Activated T-cell treated with anti-CD3 and anti-CD28 coated beads, Interleukin-2, amount 50 U/mL, for 72 hours (primary cell): ENCODE measurements around the gene RPLP2. TPM values are rescaled to one million over a fixed set of nuclear protein-coding genes. Genes with fewer than 3 reads are reported as not detected.

ENCODE experiments used
- ATAC-seq, 2 donors: fragments of 150-1000 bp; cut with Tn5 transposase; replicated peaks in 1 of 2; 2 replicates each; pipeline ENCODE4 v1.10.0; 2021; ENCODE audit warnings: moderate library complexity in 2 of 2, mild to moderate bottlenecking in 1 of 2
- DNase-seq, 2 donors: peaks; one replicate each; pipeline ENCODE4 v3.0.0; 2021 to 2022; ENCODE audit warnings: mixed read lengths in 1 of 2
- H3K27ac Mint-ChIP-seq: one replicate; pipeline ENCODE4 v1.8.0; 2022; ENCODE audit warnings: mild to moderate bottlenecking, moderate library complexity, mixed read lengths
- H3K27me3 Mint-ChIP-seq: one replicate; pipeline ENCODE4 v1.8.0; 2022; ENCODE audit warnings: low read depth, mixed read lengths
- H3K36me3 Mint-ChIP-seq, 2 donors: one replicate each; pipeline ENCODE4 v1.8.0; 2022; ENCODE audit warnings: mixed read lengths in 2 of 2, mild to moderate bottlenecking in 1 of 2; ENCODE audit not compliant: insufficient read depth in 2 of 2
- H3K4me1 Mint-ChIP-seq: one replicate; pipeline ENCODE4 v1.8.0; 2022; ENCODE audit warnings: low read depth, mixed read lengths
- H3K4me3 Mint-ChIP-seq, 2 donors: one replicate each; pipeline ENCODE4 v1.8.0; 2022; ENCODE audit warnings: mild to moderate bottlenecking in 2 of 2, mixed read lengths in 2 of 2, moderate library complexity in 2 of 2
- H3K9me3 Mint-ChIP-seq, 2 donors: one replicate each; pipeline ENCODE4 v1.8.0; 2022; ENCODE audit warnings: mixed read lengths in 2 of 2
- total RNA-seq, 2 donors: library from RNA; stranded (reverse); gene quantifications; one replicate each; pipeline ENCODE4 v1.2.3, GENCODE V29; 2022

RPLP2 gene
- total RNA-seq, 2 donors from 2014 or later, result 3,054 to 3,114 TPM

DNA sequence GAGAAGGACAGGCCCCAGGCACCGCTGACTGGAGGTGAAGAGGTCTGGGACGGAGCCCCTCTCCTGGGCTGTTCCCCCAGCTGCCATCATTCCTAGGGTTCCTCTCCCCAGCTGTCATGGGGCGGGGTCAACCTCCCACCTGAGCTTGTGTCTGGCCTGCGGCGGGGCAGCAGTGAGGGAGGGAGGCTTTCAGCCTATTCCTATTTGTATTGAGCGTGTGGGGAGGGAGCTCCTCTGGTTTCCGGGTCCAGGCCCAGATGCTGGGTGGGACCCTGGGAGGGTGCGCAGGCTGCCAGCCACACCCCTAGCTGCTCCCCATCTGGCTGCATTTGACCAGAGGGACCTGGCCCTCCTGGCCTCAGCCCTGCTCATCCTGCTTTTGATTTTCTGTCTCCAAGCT, 46.6 kb downstream of the RPLP2 start:
- H3K4me1 Mint-ChIP-seq, result no peaks in the 10 kb centered on the region
- H3K36me3 Mint-ChIP-seq, result no peaks in the 10 kb centered on the region
- no peaks in the 10 kb centered on the region for H3K27me3 Mint-ChIP-seq
- DNase-seq, result no peak
- H3K9me3 Mint-ChIP-seq, result no peaks in the 10 kb centered on the region
- ATAC-seq, result no peak
- no peak overlapping the region for H3K27ac Mint-ChIP-seq
- H3K4me3 Mint-ChIP-seq, result no peak overlapping the region

DNA sequence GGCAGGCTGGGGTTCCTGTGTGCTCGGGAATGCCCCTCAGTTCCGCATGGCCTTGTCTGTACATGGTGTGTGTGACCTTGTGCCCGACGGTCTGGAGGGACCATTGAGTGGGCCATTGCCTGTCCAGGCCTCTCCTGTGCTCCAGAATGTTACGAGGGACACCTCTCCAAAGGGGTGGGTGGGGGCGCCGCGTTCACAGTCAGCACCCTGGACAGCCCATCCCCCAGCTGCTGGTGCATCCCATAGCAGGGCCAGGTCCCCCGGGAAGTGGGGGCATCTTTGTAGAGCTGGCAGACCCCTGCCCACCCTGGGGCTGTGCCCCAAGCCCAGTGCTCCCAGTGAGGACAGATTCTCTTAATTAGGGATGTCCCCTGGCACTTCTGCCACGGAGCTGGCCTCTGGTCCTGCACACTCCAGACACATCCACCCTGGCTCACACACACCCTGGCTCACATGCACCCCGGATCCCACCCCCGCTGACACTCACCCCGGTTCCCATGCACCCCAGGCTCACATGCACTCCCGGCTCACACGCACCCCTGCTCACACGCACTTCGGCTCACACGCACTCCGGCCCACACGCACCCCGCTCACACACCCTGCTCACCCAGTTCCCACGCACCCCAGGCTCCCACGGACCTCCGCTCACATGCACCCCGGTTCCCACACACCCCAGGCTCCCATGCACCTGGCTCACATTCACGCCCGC, 48.4 kb downstream of the RPLP2 start:
- H3K4me1 Mint-ChIP-seq, result no peaks in the 10 kb centered on the region
- no peak for DNase-seq
- H3K27me3 Mint-ChIP-seq, result no peaks in the 10 kb centered on the region
- H3K36me3 Mint-ChIP-seq, result no peaks in the 10 kb centered on the region
- no peaks in the 10 kb centered on the region for H3K9me3 Mint-ChIP-seq
- no peak overlapping the region for H3K4me3 Mint-ChIP-seq
- H3K27ac Mint-ChIP-seq, result no peak overlapping the region
- ATAC-seq, result no peak

DNA sequence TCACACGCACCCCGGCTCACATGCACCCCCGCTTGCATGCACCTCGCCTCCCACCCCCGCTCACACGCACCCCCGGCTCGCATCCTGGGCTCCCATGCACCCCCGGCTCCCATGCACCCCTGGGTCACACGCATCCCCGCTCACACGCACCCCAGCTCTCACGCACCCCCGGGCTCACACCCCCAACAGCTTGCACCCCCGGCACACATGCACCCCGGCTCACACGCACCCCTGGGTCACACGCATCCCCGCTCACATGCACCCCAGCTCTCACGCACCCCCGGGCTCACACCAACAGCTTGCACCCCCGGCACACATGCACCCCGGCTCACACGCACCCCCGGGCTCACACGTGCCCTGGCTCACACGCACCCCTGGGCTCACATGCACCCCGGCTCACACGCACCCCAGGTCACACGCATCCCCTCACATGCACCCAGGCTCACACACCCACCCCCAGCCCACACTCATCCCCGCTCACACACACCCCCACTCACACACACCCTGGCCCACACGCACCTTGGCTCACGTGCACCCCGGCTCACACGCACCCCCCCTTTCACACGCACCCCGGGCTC, 49.1 kb downstream of the RPLP2 start:
- Mint-ChIP-seq H3K4me1 (no peaks in the 10 kb centered on the region), H3K27me3 (no peaks in the 10 kb centered on the region), H3K4me3 (no peak overlapping the region), H3K9me3 (no peaks in the 10 kb centered on the region), H3K27ac (no peak overlapping the region), H3K36me3 (no peaks in the 10 kb centered on the region)
- DNase-seq, result no peak
- no peak for ATAC-seq

DNA sequence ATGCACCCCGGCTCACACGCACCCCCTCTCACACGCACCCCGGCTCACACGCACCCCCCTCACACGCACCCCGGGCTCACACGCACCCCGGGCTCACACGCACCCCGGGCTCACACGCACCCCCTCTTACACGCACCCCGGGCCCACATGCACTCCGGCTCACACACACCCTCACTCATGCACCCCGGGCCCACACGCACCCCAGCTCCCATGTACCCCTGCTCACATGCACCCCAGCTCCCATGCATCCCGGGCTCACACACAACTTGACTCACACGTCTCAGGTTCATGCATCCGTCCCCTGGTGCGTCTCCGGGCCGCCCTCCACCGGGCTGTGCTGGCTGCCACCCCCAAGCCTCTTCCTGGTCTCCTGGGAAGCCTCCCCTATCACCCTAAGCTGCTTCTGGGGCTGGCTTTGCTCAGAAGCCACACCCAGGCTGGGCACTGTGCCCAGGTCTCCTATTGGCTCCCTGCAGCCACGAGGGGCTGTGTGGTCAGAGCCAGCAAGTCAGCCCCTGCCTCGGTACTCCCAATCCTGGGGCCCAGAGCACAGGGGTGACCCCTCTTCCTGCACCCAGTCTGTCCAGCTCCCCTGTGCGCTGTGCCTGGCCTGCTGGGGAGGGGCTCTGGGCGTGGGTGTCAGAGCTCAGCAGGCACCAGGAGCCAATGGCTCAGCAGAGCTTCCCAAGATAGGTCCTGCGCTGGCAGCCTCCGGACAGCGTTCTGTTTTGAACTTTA, 49.8 kb downstream of the RPLP2 start:
- no peaks in the 10 kb centered on the region for H3K9me3 Mint-ChIP-seq
- H3K4me1 Mint-ChIP-seq, result no peaks in the 10 kb centered on the region
- no peak overlapping the region for H3K4me3 Mint-ChIP-seq
- DNase-seq (no peak), ATAC-seq (no peak)
- H3K36me3 Mint-ChIP-seq, result no peaks in the 10 kb centered on the region
- no peaks in the 10 kb centered on the region for H3K27me3 Mint-ChIP-seq
- no peak overlapping the region for H3K27ac Mint-ChIP-seq

DNA sequence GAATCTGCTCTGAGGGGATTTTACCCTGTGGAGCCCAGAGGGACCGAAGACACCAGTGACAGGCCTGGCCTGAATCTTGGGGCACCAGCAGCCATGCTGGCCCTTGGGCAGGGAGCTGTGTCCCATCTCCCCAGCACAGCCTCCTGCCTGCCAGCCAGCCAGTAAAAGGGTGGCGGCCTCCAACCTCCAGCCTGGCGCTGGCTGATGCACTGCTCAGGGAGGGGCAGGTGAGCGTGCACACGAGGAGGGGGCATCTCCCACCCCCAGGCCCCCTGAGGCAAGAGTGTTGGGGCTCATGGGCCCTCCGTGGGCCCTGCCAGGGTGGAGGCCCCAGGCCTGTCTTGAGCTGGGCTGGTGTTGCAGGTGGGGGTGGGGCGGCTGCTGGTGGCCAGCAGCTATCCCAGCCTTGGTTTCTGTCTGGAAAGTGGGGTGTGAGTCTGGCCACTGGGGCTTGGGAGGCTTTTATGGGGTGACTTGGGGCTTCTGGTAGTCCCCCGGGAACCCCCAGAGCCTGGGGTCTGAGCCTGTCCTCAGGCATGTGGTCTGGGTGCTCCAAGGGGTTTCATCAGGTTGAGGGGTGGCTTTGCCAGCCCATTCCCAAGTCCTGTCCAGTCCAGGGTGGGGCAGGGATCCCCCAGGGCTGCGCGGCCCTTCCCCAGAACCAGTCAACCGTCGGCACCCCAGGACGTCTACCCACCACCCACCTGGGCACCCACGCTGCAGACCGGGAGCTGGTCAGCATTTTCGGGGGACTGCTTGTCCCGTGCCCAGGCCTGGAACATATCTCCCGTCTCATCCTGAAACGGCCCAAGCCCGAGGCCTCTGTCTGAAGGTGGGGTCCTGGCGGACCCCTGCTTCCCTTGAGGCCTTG, 50.7 kb downstream of the RPLP2 start:
- H3K27ac Mint-ChIP-seq, result no peak overlapping the region
- no peaks in the 10 kb centered on the region for H3K27me3 Mint-ChIP-seq
- ATAC-seq (no peak), DNase-seq (no peak)
- no peaks in the 10 kb centered on the region for H3K9me3 Mint-ChIP-seq
- no peaks in the 10 kb centered on the region for H3K36me3 Mint-ChIP-seq
- no peak overlapping the region for H3K4me3 Mint-ChIP-seq
- H3K4me1 Mint-ChIP-seq, result no peaks in the 10 kb centered on the region

DNA sequence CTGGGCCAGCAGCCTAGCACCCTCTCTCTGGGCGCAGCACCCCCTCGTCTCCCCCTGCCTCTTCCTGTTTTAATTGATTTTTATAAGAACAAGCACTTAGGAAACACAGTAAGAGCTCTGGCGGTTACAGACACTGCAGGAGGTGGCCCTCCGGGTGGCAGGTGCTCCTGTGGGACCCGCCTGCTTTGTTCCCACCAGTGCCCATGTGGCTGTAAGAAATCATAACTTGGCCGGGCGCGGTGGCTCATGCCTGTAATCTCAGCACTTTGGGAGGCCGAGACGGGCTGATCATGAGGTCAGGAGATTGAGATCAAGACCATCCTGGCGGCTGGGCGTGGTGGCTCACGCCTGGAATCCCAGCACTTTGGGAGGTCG, 51.3 kb downstream of the RPLP2 start:
- Mint-ChIP-seq H3K4me3 (no peak overlapping the region), H3K9me3 (no peaks in the 10 kb centered on the region), H3K36me3 (no peaks in the 10 kb centered on the region), H3K27ac (no peak overlapping the region), H3K4me1 (no peaks in the 10 kb centered on the region), H3K27me3 (no peaks in the 10 kb centered on the region)
- no peak for DNase-seq
- ATAC-seq, result no peak

DNA sequence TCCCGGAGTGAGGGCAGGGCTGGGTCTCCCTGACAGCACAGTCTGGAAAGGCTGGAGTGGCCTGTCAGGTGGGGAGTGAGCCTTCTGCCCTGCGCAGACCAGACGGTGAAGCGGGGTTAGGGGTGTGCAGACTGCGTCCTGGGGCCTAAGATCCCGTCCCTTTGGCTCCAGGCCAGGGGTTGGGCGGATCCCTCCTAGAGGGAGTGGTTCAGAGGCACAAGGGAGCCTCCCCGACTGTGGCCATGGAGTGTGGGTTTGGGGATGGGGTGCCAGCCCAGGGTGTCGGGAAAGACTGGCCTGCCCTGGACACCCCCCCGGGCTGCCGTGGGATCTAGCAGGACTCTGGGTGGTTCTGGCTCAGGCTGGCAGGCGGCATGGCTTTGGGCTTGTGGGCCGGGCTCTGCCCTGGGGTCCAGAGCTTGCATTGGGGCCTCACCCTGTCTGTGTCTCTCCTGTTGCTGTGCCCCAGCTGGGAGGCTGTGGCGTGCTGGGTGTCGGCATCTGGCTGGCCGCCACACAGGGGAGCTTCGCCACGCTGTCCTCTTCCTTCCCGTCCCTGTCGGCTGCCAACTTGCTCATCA, 52.4 kb downstream of the RPLP2 start:
- H3K27me3 Mint-ChIP-seq, result no peaks in the 10 kb centered on the region
- no peaks in the 10 kb centered on the region for H3K36me3 Mint-ChIP-seq
- ATAC-seq (no peak), DNase-seq (no peak)
- no peaks in the 10 kb centered on the region for H3K4me1 Mint-ChIP-seq
- H3K27ac Mint-ChIP-seq, result no peak overlapping the region
- H3K4me3 Mint-ChIP-seq, result no peak overlapping the region
- H3K9me3 Mint-ChIP-seq, result no peaks in the 10 kb centered on the region

Other genes starting within 250 kb of the RPLP2 start
- gene LMNTD2, start 249.2 kb upstream of the RPLP2 start, total RNA-seq, result 1 to 10 TPM; 3.1 to 5.5 TPM
- 10 to 100 TPM; 13.5 to 14.2 TPM for gene RASSF7, start 249.0 kb upstream of the RPLP2 start, total RNA-seq
- 10 to 100 TPM; 29.7 to 31.0 TPM for gene PHRF1, start 233.5 kb upstream of the RPLP2 start, total RNA-seq
- 10 to 100 TPM; 46.7 to 95.8 TPM for gene IRF7, start 194.0 kb upstream of the RPLP2 start, total RNA-seq
- gene CDHR5, start 185.0 kb upstream of the RPLP2 start, total RNA-seq, result under 1 TPM in 1 of 2 donors, not detected in 1; 0.09 TPM
- not detected for gene SCT, start 182.8 kb upstream of the RPLP2 start, total RNA-seq
- 1 to 10 TPM; 1.7 to 2.0 TPM for gene DRD4, start 172.7 kb upstream of the RPLP2 start, total RNA-seq
- 10 to 100 TPM; 40.5 to 66.1 TPM for gene DEAF1, start 114.7 kb upstream of the RPLP2 start, total RNA-seq
- gene TMEM80, start 114.2 kb upstream of the RPLP2 start, total RNA-seq, result 10 to 100 TPM; 17.0 to 17.8 TPM
- gene EPS8L2, start 103.7 kb upstream of the RPLP2 start, total RNA-seq, result 10 to 100 TPM; 11.4 to 15.7 TPM
- 100 to 1,000 TPM; 152 to 155 TPM for gene TALDO1, start 62.5 kb upstream of the RPLP2 start, total RNA-seq
- 10 to 100 TPM; 31.9 to 34.4 TPM for gene GATD1, start 32.5 kb upstream of the RPLP2 start, total RNA-seq
- 1 to 10 TPM; 1.4 to 1.6 TPM for gene CEND1, start 19.9 kb upstream of the RPLP2 start, total RNA-seq
- 10 to 100 TPM; 30.8 to 40.2 TPM for gene SLC25A22, start 11.7 kb upstream of the RPLP2 start, total RNA-seq
- gene PIDD1, start 4.7 kb upstream of the RPLP2 start, total RNA-seq, result 10 to 100 TPM; 25.2 to 34.2 TPM
- gene PNPLA2, start 8.9 kb downstream of the RPLP2 start, total RNA-seq, result 10 to 100 TPM; 64.5 to 77.1 TPM
- gene CRACR2B, start 18.0 kb downstream of the RPLP2 start, total RNA-seq, result 10 to 100 TPM in 1 of 2 donors, 1 to 10 TPM in 1; 5.5 to 13.3 TPM
- gene CD151, start 23.0 kb downstream of the RPLP2 start, total RNA-seq, result 10 to 100 TPM; 35.4 to 42.2 TPM
- 10 to 100 TPM; 28.2 to 30.9 TPM for gene POLR2L, start 32.6 kb downstream of the RPLP2 start, total RNA-seq
- 10 to 100 TPM; 12.2 to 14.9 TPM for gene TSPAN4, start 32.9 kb downstream of the RPLP2 start, total RNA-seq
- 10 to 100 TPM; 33.9 to 44.2 TPM for gene CHID1, start 100.8 kb downstream of the RPLP2 start, total RNA-seq
- 10 to 100 TPM; 49.5 to 57.0 TPM for gene AP2A2, start 115.9 kb downstream of the RPLP2 start, total RNA-seq
- not detected for gene MUC6, start 226.8 kb downstream of the RPLP2 start, total RNA-seq